Upper lobe of left lung (tissue), 6 donors: ENCODE results near the gene LGI4. TPM values are rescaled to one million over a fixed set of nuclear protein-coding genes. Genes with fewer than 3 reads are reported as not detected.

Experiments
- small RNA-seq, 4 donors: library from RNA; depleted of rRNA; stranded (forward); fragments of <200 nt; gene quantifications; one replicate each; pipeline ENCODE3, GENCODE V24; 2016
- total RNA-seq, 6 donors: library from RNA; depleted of rRNA in 4 of 6; stranded (reverse); fragments of >200 nt in 4 of 6; gene quantifications; one replicate each; pipeline versions ENCODE4 v1.1.0 to v1.2.1, GENCODE V29; 2016 to 2021
- donor health status: DM: no; HTN: no; CAD: no; lungs with moderate emphysema.
- donor health status: DM: no; HTN: yes; CAD: no; lungs with severe emphysema.

LGI4 gene
- total RNA-seq, 6 donors from 2014 or later: 3.3 to 25.3 (median 7.1) TPM

Small RNA genes lying within 50 kb of the gene (small RNA-seq; reads per million reads assigned to genes)
- 0 reads per million in 4 donors for gene AC020907.2

Other genes starting within 250 kb of the LGI4 start
- 10 to 100 TPM in 1 of 6 donors, 1 to 10 TPM in 5; 2.1 to 15.7 (median 3.2) TPM for gene ZNF30, start 208.2 kb downstream of the LGI4 start, total RNA-seq
- gene ZNF792, start 170.8 kb downstream of the LGI4 start, total RNA-seq: 10 to 100 TPM in 3 of 6 donors, 1 to 10 TPM in 3; 8.3 to 14.5 (median 9.8) TPM
- 100 to 1,000 TPM in 4 of 6 donors, 10 to 100 TPM in 2; 85.1 to 206 (median 119) TPM for gene GRAMD1A, start 134.7 kb downstream of the LGI4 start, total RNA-seq
- gene SCN1B, start 104.6 kb downstream of the LGI4 start, total RNA-seq: 10 to 100 TPM in 1 of 6 donors, 1 to 10 TPM in 5; 2.9 to 13.1 (median 6.9) TPM
- gene HPN, start 93.3 kb downstream of the LGI4 start, total RNA-seq: 10 to 100 TPM; 15.9 to 54.5 (median 41.1) TPM
- 100 to 1,000 TPM in 5 of 6 donors, 10 to 100 TPM in 1; 94.3 to 236 (median 195) TPM for gene FXYD3, start 19.2 kb downstream of the LGI4 start, total RNA-seq
- gene FXYD1, start 3.8 kb upstream of the LGI4 start, total RNA-seq: 10 to 100 TPM in 4 of 6 donors, 1 to 10 TPM in 2; 3.8 to 64.9 (median 25.2) TPM
- under 1 TPM in 1 of 6 donors, not detected in 5; 0.34 TPM for gene FXYD7, start 8.2 kb upstream of the LGI4 start, total RNA-seq
- 100 to 1,000 TPM in 2 of 6 donors, 10 to 100 TPM in 4; 40.4 to 153 (median 91.8) TPM for gene FXYD5, start 19.7 kb upstream of the LGI4 start, total RNA-seq
- not detected for gene FAM187B, start 93.7 kb upstream of the LGI4 start, total RNA-seq
- gene LSR, start 113.9 kb upstream of the LGI4 start, total RNA-seq: 100 to 1,000 TPM in 1 of 6 donors, 10 to 100 TPM in 5; 54.5 to 151 (median 76.5) TPM
- 100 to 1,000 TPM in 5 of 6 donors, 10 to 100 TPM in 1; 96.7 to 289 (median 175) TPM for gene USF2, start 133.9 kb upstream of the LGI4 start, total RNA-seq
- gene HAMP, start 147.5 kb upstream of the LGI4 start, total RNA-seq: 1 to 10 TPM in 1 of 6 donors, under 1 TPM in 3, not detected in 2; 0.46 to 8.4 (median 0.76) TPM
- gene MAG, start 157.1 kb upstream of the LGI4 start, total RNA-seq: 1 to 10 TPM in 2 of 6 donors, under 1 TPM in 2, not detected in 2; 0.51 to 6.2 (median 2.2) TPM
- 10 to 100 TPM in 5 of 6 donors, 1 to 10 TPM in 1; 8.8 to 36.7 (median 24.7) TPM for gene CD22, start 194.1 kb upstream of the LGI4 start, total RNA-seq
- under 1 TPM in 1 of 6 donors, not detected in 5; 0.17 TPM for gene FFAR1, start 212.8 kb upstream of the LGI4 start, total RNA-seq
- under 1 TPM in 1 of 6 donors, not detected in 5; 0.24 TPM for gene FFAR3, start 223.4 kb upstream of the LGI4 start, total RNA-seq
- gene GPR42, start 236.0 kb upstream of the LGI4 start, total RNA-seq: under 1 TPM in 2 of 6 donors, not detected in 4; 0.14 to 0.17 TPM